Psoas muscle (tissue), 8 donors: ENCODE measurements around the gene GEN1. TPM values are rescaled to one million over a fixed set of nuclear protein-coding genes. Genes with fewer than 3 reads are reported as not detected.

Experiments used
- ATAC-seq, 4 donors: fragments of 200-7000 bp; cut with Tn5 transposase; one replicate each; pipeline ENCODE4 v1.9.1; 2020; ENCODE audit warnings: moderate library complexity in 3 of 4, mild to moderate bottlenecking in 2 of 4
- DNase-seq, 2 donors: peaks; one replicate each; pipeline ENCODE4 v3.0.0-alpha.2; 2020
- H3K27ac ChIP-seq: fragments of 200-600 bp; one replicate; pipeline ENCODE4 v1.8.0; 2022
- H3K27me3 ChIP-seq, 3 donors: fragments of 200-600 bp in 1 of 3; one replicate each; pipeline versions ENCODE4 v1.6.1 to v1.8.0; 2013 to 2022; ENCODE audit warnings: low read length in 2 of 3, mild to moderate bottlenecking in 2 of 3, moderate library complexity in 1 of 3; ENCODE audit not compliant: insufficient read depth in 3 of 3
- H3K36me3 ChIP-seq, 2 donors: fragments of 200-600 bp in 1 of 2; one replicate each; pipeline versions ENCODE4 v1.6.1 to v1.8.0; 2013 to 2022; ENCODE audit warnings: low read depth in 1 of 2, mild to moderate bottlenecking in 1 of 2, moderate library complexity in 1 of 2; ENCODE audit not compliant: insufficient read depth in 1 of 2
- H3K4me1 ChIP-seq: fragments of 200-600 bp; one replicate; pipeline ENCODE4 v1.8.0; 2022
- H3K4me3 ChIP-seq: fragments of 200-600 bp; one replicate; pipeline ENCODE4 v1.8.0; 2022; ENCODE audit warnings: mild to moderate bottlenecking
- H3K9me3 ChIP-seq: fragments of 200-600 bp; one replicate; pipeline ENCODE4 v1.8.0; 2022
- WGBS, 3 donors: extraction: QIAGEN DNeasy Blood & Tissue Kit; methylation state at CpG; one replicate each; pipeline versions ENCODE4 v1.1.6 to v1.1.7; 2013; 5-methylcytosine and 5-hydroxymethylcytosine counted together
- intact Hi-C, 2 donors: fragments of 100-400 bp; cut with DNase I; formaldehyde crosslinking; loops; one replicate each; pipeline versions ENCODE4 v1.11.0 to v1.14.2; 2022
- polyA plus RNA-seq, 3 donors: library from polyadenylated mRNA; stranded (reverse); fragments of 200-250 nt; gene quantifications; one replicate each; pipeline ENCODE4 v1.2.3, GENCODE V29; 2013
- total RNA-seq, 4 donors: library from RNA; stranded (reverse); fragmentation: NEBNext Ultra II Directional in 2 of 4; extraction: Animal tissue kit (Norgen Biotek cat#: 25700) in 2 of 4; gene quantifications; one replicate each; pipeline versions ENCODE4 v1.2.1 to v1.2.4, GENCODE V29; 2021 to 2023
- TF ChIP-seq, protein P1 (sequence below): fragments of 200-600 bp; IDR thresholded peaks from one replicate; pipeline ENCODE4 v1.8.0; 2022; ENCODE audit warnings: antibody characterized with exemption
- donor health status: healthy with polysubstance abuse.
- donor health status: DM: no; HTN: no; CAD: no; lungs with moderate emphysema.
- donor health status: Bipolar disorder and iron deficiency.
- donor health status: healthy.
- donor health status: DM: yes; HTN: yes; CAD: no.
- donor health status: DM: no; HTN: no; CAD: no.
- donor health status: DM: no; HTN: no; CAD: no.
- donor health status: DM: yes; HTN: yes; CAD: no.

GEN1 gene
- total and polyA plus RNA-seq, 7 donors = 0.51 to 3.0 (median 1.3) TPM

DNA sequence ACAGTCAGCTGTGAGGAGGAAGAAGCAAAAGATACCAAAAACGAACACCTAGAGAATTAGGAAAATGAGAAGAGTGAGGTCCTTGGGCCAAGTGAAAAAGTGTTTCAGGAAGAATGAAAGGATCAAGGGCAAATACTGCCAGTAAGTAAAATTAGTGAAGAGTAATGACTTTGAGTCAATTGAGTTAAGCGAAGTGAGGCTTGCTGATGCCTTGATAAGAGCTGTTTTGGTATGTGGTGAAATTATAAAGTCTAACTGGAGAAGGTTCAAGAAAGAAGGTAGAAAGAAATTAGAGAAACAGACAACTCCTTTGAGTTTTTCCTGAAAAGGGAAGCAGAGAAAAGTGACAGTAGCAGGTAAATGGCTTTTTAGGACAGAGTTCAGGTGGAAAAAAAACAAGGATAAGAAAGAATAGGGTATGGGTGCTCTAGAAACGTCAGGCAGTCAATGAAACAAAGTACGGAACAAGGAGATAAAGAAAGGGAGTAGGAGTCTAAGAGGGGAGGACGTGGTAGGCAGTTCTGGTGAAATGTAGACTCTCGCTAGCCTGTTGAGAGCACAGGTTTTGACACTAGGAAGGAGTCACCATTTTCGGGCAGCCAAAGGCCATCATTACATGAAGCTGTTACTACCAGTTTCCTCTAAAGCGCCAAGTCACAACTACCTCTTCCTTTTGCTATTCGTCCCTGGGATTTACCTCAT lies 43.2 kb upstream of the GEN1 start:
- Histone ChIP-seq H3K9me3 (no peaks in the 10 kb centered on the region), H3K4me3 (no peak overlapping the region), H3K36me3 (peaks cover 14 to 100% of the 10 kb centered on the region in 2 donors), H3K27ac (no peak overlapping the region), H3K27me3 (no peaks in the 10 kb centered on the region), H3K4me1 (no peaks in the 10 kb centered on the region)
- DNase-seq = no peak
- intact Hi-C loops = loop anchor here in 1 of 2 donors (10.0 kb wide), 1 partner anchor 664 kb away; no protein-coding TSS in a partner anchor
- TF ChIP-seq, protein P1, sequence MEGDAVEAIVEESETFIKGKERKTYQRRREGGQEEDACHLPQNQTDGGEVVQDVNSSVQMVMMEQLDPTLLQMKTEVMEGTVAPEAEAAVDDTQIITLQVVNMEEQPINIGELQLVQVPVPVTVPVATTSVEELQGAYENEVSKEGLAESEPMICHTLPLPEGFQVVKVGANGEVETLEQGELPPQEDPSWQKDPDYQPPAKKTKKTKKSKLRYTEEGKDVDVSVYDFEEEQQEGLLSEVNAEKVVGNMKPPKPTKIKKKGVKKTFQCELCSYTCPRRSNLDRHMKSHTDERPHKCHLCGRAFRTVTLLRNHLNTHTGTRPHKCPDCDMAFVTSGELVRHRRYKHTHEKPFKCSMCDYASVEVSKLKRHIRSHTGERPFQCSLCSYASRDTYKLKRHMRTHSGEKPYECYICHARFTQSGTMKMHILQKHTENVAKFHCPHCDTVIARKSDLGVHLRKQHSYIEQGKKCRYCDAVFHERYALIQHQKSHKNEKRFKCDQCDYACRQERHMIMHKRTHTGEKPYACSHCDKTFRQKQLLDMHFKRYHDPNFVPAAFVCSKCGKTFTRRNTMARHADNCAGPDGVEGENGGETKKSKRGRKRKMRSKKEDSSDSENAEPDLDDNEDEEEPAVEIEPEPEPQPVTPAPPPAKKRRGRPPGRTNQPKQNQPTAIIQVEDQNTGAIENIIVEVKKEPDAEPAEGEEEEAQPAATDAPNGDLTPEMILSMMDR = no peak
- WGBS, 3 donors = 92 to 96% (median 93%) methylated on average over 9 of the region's 9 CpGs
- ATAC-seq = no peak

DNA sequence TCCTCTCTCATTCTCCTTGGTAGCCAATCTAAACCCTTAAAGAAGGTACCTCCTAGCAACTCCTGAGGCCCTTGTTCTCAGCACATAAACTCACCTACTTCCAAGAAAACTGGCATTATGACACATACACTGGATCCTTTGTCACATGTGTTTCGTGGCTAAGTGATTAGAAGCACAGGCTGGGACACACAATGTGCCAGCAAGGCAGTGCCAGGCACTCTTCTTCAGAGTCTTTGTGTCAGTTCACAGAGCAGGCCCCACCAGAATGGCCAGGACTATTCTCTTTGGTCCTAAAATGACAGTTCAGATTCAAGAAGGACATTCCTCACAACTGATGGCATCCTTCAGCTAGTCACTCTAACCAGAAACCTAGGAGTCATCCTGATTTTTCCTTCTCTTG lies 40.6 kb upstream of the GEN1 start:
- no peaks in the 10 kb centered on the region for H3K9me3 ChIP-seq
- TF ChIP-seq, protein P1 = no peak
- H3K27ac ChIP-seq = no peak overlapping the region
- no peak overlapping the region for H3K4me3 ChIP-seq
- ATAC-seq (no peak), DNase-seq (no peak)
- peaks cover 13 to 100% of the 10 kb centered on the region in 2 donors for H3K36me3 ChIP-seq
- intact Hi-C loops = loop anchor here in 1 of 2 donors (10.0 kb wide), 1 partner anchor 662 kb away; no protein-coding TSS in a partner anchor
- WGBS, 3 donors = 55 to 83% (median 63%) methylated on average over 1 of the region's 1 CpG
- H3K27me3 ChIP-seq = no peaks in the 10 kb centered on the region
- H3K4me1 ChIP-seq = no peaks in the 10 kb centered on the region

DNA sequence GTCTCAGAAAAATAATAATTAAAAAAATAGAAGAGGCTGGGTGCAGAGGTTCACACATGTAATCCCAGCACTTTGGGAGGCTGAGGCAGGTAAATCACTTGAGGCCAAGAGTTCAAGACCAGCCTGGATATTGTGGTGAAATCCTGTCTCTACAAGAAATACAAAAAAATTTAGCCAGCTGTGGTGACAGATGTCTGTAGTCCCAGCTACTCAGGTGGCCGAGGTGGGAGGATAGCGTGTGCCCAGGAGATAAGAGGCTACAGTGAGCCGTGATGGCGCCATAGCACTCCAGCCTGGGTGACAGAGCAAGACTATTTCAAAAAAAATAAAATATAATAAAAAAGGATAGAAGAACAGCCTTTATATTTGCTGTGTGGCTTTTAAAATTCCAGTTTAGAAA lies 36.3 kb upstream of the GEN1 start:
- no peak for DNase-seq
- Histone ChIP-seq H3K4me1 (no peaks in the 10 kb centered on the region), H3K27me3 (no peaks in the 10 kb centered on the region), H3K36me3 (peaks cover 7 to 91% of the 10 kb centered on the region in 2 donors), H3K27ac (no peak overlapping the region), H3K9me3 (no peaks in the 10 kb centered on the region), H3K4me3 (no peak overlapping the region)
- WGBS, 3 donors = 95 to 98% (median 95%) methylated on average over 4 of the region's 4 CpGs
- no peak for ATAC-seq
- TF ChIP-seq, protein P1 = no peak
- intact Hi-C loops = loop anchor here in 1 of 2 donors (2.0 to 10.0 kb wide), 2 partner anchors 113 to 657 kb away; no protein-coding TSS in a partner anchor

DNA sequence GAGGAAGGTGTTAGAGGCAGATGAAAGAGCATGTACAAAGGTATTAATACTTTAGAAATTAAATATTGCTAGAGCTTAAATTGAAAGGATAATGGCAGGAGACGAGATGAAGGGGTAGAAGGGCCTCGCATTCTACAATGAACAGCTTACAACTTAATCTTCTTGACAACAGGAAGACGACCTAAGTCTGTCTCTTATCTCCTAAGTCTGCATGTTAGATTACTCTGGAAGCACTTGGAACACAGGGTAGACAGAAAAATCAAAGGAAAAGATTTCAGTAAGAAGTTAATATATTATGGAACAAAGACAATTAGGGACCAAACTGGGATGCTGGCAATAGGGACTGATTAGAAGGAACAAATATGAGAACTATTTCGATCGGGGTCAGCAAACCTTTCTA lies 35.2 kb upstream of the GEN1 start:
- no peak overlapping the region for H3K27ac ChIP-seq
- intact Hi-C loops = loop anchor here in 1 of 2 donors (2.0 to 10.0 kb wide), 2 partner anchors 112 to 656 kb away; no protein-coding TSS in a partner anchor
- no peak overlapping the region for H3K4me3 ChIP-seq
- H3K27me3 ChIP-seq = no peaks in the 10 kb centered on the region
- TF ChIP-seq, protein P1 = no peak
- DNase-seq (no peak), ATAC-seq (no peak)
- H3K36me3 ChIP-seq = peaks cover 5 to 91% of the 10 kb centered on the region in 2 donors
- WGBS, 3 donors = 90 to 93% (median 91%) methylated on average over 5 of the region's 5 CpGs
- no peaks in the 10 kb centered on the region for H3K9me3 ChIP-seq
- H3K4me1 ChIP-seq = no peaks in the 10 kb centered on the region
